Activated naive CD8-positive, alpha-beta T cell (primary cell): Measurements from ENCODE around the gene WDR89.
"Not testable (repeated sequence)": the region's sequence is repeated elsewhere in the genome, so short reads cannot be mapped to it uniquely, and the experiment has no call there.

Experiments
- H3K27ac Mint-ChIP-seq: one replicate; pipeline ENCODE4 v1.8.0; 2021; ENCODE audit warnings: mixed read lengths
- H3K27me3 Mint-ChIP-seq: one replicate; pipeline ENCODE4 v1.8.0; 2021; ENCODE audit warnings: mixed read lengths
- H3K36me3 Mint-ChIP-seq: one replicate; pipeline ENCODE4 v1.8.0; 2021; ENCODE audit warnings: mixed read lengths
- H3K4me1 Mint-ChIP-seq: one replicate; pipeline ENCODE4 v1.8.0; 2021; ENCODE audit warnings: low read depth, mixed read lengths
- H3K4me3 Mint-ChIP-seq: one replicate; pipeline ENCODE4 v1.8.0; 2021; ENCODE audit warnings: mild to moderate bottlenecking, mixed read lengths
- H3K9me3 Mint-ChIP-seq: one replicate; pipeline ENCODE4 v1.8.0; 2021; ENCODE audit warnings: low read depth, mixed read lengths

Gene WDR89

GRCh38 chr14:63636094-63636635 is 5.5 kb downstream of the WDR89 start:
- H3K27me3 Mint-ChIP-seq, H3K9me3 Mint-ChIP-seq: not testable (repeated sequence)
- Mint-ChIP-seq H3K36me3 (peaks cover 32% of the 10 kb centered on the region), H3K4me1 (peaks cover 70% of the 10 kb centered on the region), H3K4me3 (peak overlapping the region; percentile 48), H3K27ac (peak overlapping the region; percentile 34)

GRCh38 chr14:63633801-63634200 is 7.9 kb downstream of the WDR89 start:
- peaks cover 9% of the 10 kb centered on the region for H3K9me3 Mint-ChIP-seq
- H3K4me3 Mint-ChIP-seq, result no peak overlapping the region
- H3K4me1 Mint-ChIP-seq, result peaks cover 63% of the 10 kb centered on the region
- no peak overlapping the region for H3K27ac Mint-ChIP-seq
- H3K27me3 Mint-ChIP-seq, result no peaks in the 10 kb centered on the region
- peaks cover 31% of the 10 kb centered on the region for H3K36me3 Mint-ChIP-seq

- H3K27ac Mint-ChIP-seq, result no peak overlapping the region
- H3K4me1 Mint-ChIP-seq, result peaks cover 58% of the 10 kb centered on the region
- no peak overlapping the region for H3K4me3 Mint-ChIP-seq
- H3K9me3 Mint-ChIP-seq, result peaks cover 9% of the 10 kb centered on the region
- H3K27me3 Mint-ChIP-seq, result no peaks in the 10 kb centered on the region
- peaks cover 26% of the 10 kb centered on the region for H3K36me3 Mint-ChIP-seq
These were observed 8.6 kb downstream of the WDR89 start for GRCh38 chr14:63632932-63633514.

GRCh38 chr14:63624701-63625100 is 17.0 kb downstream of the WDR89 start:
- Mint-ChIP-seq H3K4me1 (peaks cover 39% of the 10 kb centered on the region), H3K4me3 (no peak overlapping the region), H3K27ac (no peak overlapping the region), H3K27me3 (no peaks in the 10 kb centered on the region), H3K36me3 (peaks cover 10% of the 10 kb centered on the region), H3K9me3 (no peaks in the 10 kb centered on the region)

GRCh38 chr14:63624203-63624602 is 17.5 kb downstream of the WDR89 start:
- Mint-ChIP-seq H3K27ac (no peak overlapping the region), H3K4me3 (no peak overlapping the region), H3K27me3 (no peaks in the 10 kb centered on the region), H3K36me3 (peaks cover 10% of the 10 kb centered on the region), H3K9me3 (no peaks in the 10 kb centered on the region), H3K4me1 (peaks cover 38% of the 10 kb centered on the region)

GRCh38 chr14:63621975-63622374 is 19.7 kb downstream of the WDR89 start:
- peaks cover 13% of the 10 kb centered on the region for H3K36me3 Mint-ChIP-seq
- H3K27me3 Mint-ChIP-seq, result not testable (repeated sequence)

GRCh38 chr14:63616015-63616414 is 25.7 kb downstream of the WDR89 start:
- no peaks in the 10 kb centered on the region for H3K27me3 Mint-ChIP-seq
- peaks cover 15% of the 10 kb centered on the region for H3K36me3 Mint-ChIP-seq
- H3K27ac Mint-ChIP-seq, result no peak overlapping the region
- H3K9me3 Mint-ChIP-seq, result no peaks in the 10 kb centered on the region
- H3K4me3 Mint-ChIP-seq, result no peak overlapping the region
- peaks cover 49% of the 10 kb centered on the region for H3K4me1 Mint-ChIP-seq

More at GRCh38 chr14:63621975-63622374, 19.7 kb downstream of the WDR89 start:
- peaks cover 49% of the 10 kb centered on the region for H3K4me1 Mint-ChIP-seq
- H3K27ac Mint-ChIP-seq, H3K9me3 Mint-ChIP-seq: not testable (repeated sequence)
- peak overlapping the region; percentile 28 for H3K4me3 Mint-ChIP-seq

- no peaks in the 10 kb centered on the region for H3K9me3 Mint-ChIP-seq
- H3K4me3 Mint-ChIP-seq, result peak overlapping the region; percentile 20
- peaks cover 15% of the 10 kb centered on the region for H3K36me3 Mint-ChIP-seq
- no peaks in the 10 kb centered on the region for H3K27me3 Mint-ChIP-seq
- H3K27ac Mint-ChIP-seq, result no peak overlapping the region
- peaks cover 48% of the 10 kb centered on the region for H3K4me1 Mint-ChIP-seq
These were observed 26.9 kb downstream of the WDR89 start for GRCh38 chr14:63614679-63615363.

GRCh38 chr14:63611078-63611477 is 30.6 kb downstream of the WDR89 start:
- Mint-ChIP-seq H3K4me3 (no peak overlapping the region), H3K27ac (no peak overlapping the region), H3K36me3 (peaks cover 11% of the 10 kb centered on the region), H3K9me3 (no peaks in the 10 kb centered on the region), H3K27me3 (no peaks in the 10 kb centered on the region), H3K4me1 (peaks cover 20% of the 10 kb centered on the region)

- Mint-ChIP-seq H3K27ac (peak overlapping the region; percentile 38), H3K4me3 (no peak overlapping the region), H3K9me3 (peaks cover 4% of the 10 kb centered on the region), H3K4me1 (peaks cover 15% of the 10 kb centered on the region), H3K36me3 (peaks cover 14% of the 10 kb centered on the region), H3K27me3 (no peaks in the 10 kb centered on the region)
These were observed 36.6 kb downstream of the WDR89 start for GRCh38 chr14:63605041-63605532.

GRCh38 chr14:63604626-63605025 is 37.0 kb downstream of the WDR89 start:
- Mint-ChIP-seq H3K9me3 (peaks cover 4% of the 10 kb centered on the region), H3K36me3 (peaks cover 14% of the 10 kb centered on the region), H3K4me1 (peaks cover 13% of the 10 kb centered on the region), H3K27ac (peak overlapping the region; percentile 38), H3K4me3 (no peak overlapping the region), H3K27me3 (no peaks in the 10 kb centered on the region)

- Mint-ChIP-seq H3K27me3 (no peaks in the 10 kb centered on the region), H3K27ac (peak overlapping the region; percentile 64), H3K4me1 (peaks cover 16% of the 10 kb centered on the region), H3K9me3 (peaks cover 4% of the 10 kb centered on the region), H3K36me3 (peaks cover 18% of the 10 kb centered on the region), H3K4me3 (no peak overlapping the region)
These were observed 37.9 kb downstream of the WDR89 start for GRCh38 chr14:63603749-63604277.

- Mint-ChIP-seq H3K4me3 (no peak overlapping the region), H3K9me3 (peaks cover 25% of the 10 kb centered on the region), H3K36me3 (peaks cover 50% of the 10 kb centered on the region), H3K4me1 (peaks cover 12% of the 10 kb centered on the region), H3K27ac (no peak overlapping the region), H3K27me3 (no peaks in the 10 kb centered on the region)
These were observed 42.9 kb downstream of the WDR89 start for GRCh38 chr14:63598807-63599206.

GRCh38 chr14:63596998-63597658 is 44.5 kb downstream of the WDR89 start:
- Mint-ChIP-seq H3K27ac (no peak overlapping the region), H3K4me1 (peaks cover 6% of the 10 kb centered on the region), H3K36me3 (peaks cover 45% of the 10 kb centered on the region), H3K27me3 (no peaks in the 10 kb centered on the region), H3K4me3 (no peak overlapping the region), H3K9me3 (peaks cover 25% of the 10 kb centered on the region)
